ENCODE measurements around the gene SLC6A2.

SLC6A2 gene

GRCh38 chr16:55625843-55626242 is 29.9 kb upstream of the SLC6A2 start (continued):
- TF ChIP-seq CREB5 (CRISPR knock-in tag; IDR thresholded peaks at IDR 0.05; ENCODE audit: low read depth) (no peak), PPARA (CRISPR knock-in tag; IDR thresholded peaks at IDR 0.05; ENCODE audit: borderline replicate concordance) (no peak), TOX (CRISPR knock-in tag; IDR thresholded peaks at IDR 0.05; ENCODE audit: borderline replicate concordance) (no peak)

GRCh38 chr16:55628306-55628968 is 27.4 kb upstream of the SLC6A2 start:
- no peak for ATAC-seq
- TF ChIP-seq POU6F1 (CRISPR knock-in tag; IDR thresholded peaks at IDR 0.05; ENCODE audit: borderline replicate concordance, low read depth) (no peak), TSHZ2 (CRISPR knock-in tag; IDR thresholded peaks at IDR 0.05) (no peak), ARNTL (CRISPR knock-in tag; IDR thresholded peaks at IDR 0.05; ENCODE audit: borderline replicate concordance, low read depth) (no peak)

- TF ChIP-seq CREB5 (CRISPR knock-in tag; IDR thresholded peaks at IDR 0.05; ENCODE audit: low read depth), result no peak
- TF ChIP-seq RARB (CRISPR knock-in tag; IDR thresholded peaks at IDR 0.05), result no peak
- no peak for TF ChIP-seq GLIS3 (CRISPR knock-in tag; IDR thresholded peaks at IDR 0.05)
- no peak for ATAC-seq
These were observed 25.0 kb upstream of the SLC6A2 start for GRCh38 chr16:55630774-55631173.

GRCh38 chr16:55632259-55632658 is 23.5 kb upstream of the SLC6A2 start:
- no peak for ATAC-seq
- TF ChIP-seq PATZ1 (CRISPR knock-in tag; IDR thresholded peaks at IDR 0.05; ENCODE audit: borderline replicate concordance) (no peak), ZFP30 (CRISPR knock-in tag; IDR thresholded peaks at IDR 0.05) (no peak), OSR1 (CRISPR knock-in tag; IDR thresholded peaks at IDR 0.05) (no peak), TCF4 (CRISPR knock-in tag; IDR thresholded peaks at IDR 0.05; ENCODE audit: borderline replicate concordance) (no peak), ISL1 (CRISPR knock-in tag; IDR thresholded peaks at IDR 0.05) (no peak), CSDC2 (CRISPR knock-in tag; IDR thresholded peaks at IDR 0.05) (no peak), SNAI2 (CRISPR knock-in tag; IDR thresholded peaks at IDR 0.05) (no peak), CSRNP3 (CRISPR knock-in tag; IDR thresholded peaks at IDR 0.05) (no peak), ZC3H10 (CRISPR knock-in tag; IDR thresholded peaks at IDR 0.05) (no peak), ZNF565 (CRISPR knock-in tag; conservative IDR thresholded peaks at IDR 0.05; ENCODE audit: low read depth) (no peak), ESRRG (CRISPR knock-in tag; IDR thresholded peaks at IDR 0.05) (no peak), BACH2 (CRISPR knock-in tag; IDR thresholded peaks at IDR 0.05; ENCODE audit: borderline replicate concordance) (no peak), POU6F1 (CRISPR knock-in tag; IDR thresholded peaks at IDR 0.05; ENCODE audit: borderline replicate concordance, low read depth) (no peak), GLIS3 (CRISPR knock-in tag; IDR thresholded peaks at IDR 0.05) (no peak), TOX (CRISPR knock-in tag; IDR thresholded peaks at IDR 0.05; ENCODE audit: borderline replicate concordance) (no peak), ARNTL (CRISPR knock-in tag; IDR thresholded peaks at IDR 0.05; ENCODE audit: borderline replicate concordance, low read depth) (no peak), RARB (CRISPR knock-in tag; IDR thresholded peaks at IDR 0.05) (no peak)

Data from SK-N-SH treated with all-trans-retinoic acid at 6 μM for 48 hours (cell line).